Measurements from ENCODE around the gene SFXN5.

SFXN5 gene

GRCh38 chr2:72964146-72964525 lies 107.4 kb downstream of the SFXN5 start:
- no peak overlapping the region for H3K9ac ChIP-seq (ENCODE audit: low read length)
- H3K79me2 ChIP-seq (ENCODE audit: insufficient read depth, low read length): no peaks in the 10 kb centered on the region
- H3K9me3 ChIP-seq (ENCODE audit: insufficient read depth, low read length): no peaks in the 10 kb centered on the region
- TF ChIP-seq EZH2phosphoT487 (conservative IDR thresholded peaks at IDR 0.05; ENCODE audit: low read length) (no peak), CTCF (IDR thresholded peaks at IDR 0.05; ENCODE audit: insufficient read depth, low read length, poor library complexity, severe bottlenecking) (no peak)
- no peak overlapping the region for H3K4me3 ChIP-seq (ENCODE audit: insufficient read depth, low read length, poor library complexity, severe bottlenecking)
- no peak overlapping the region for H2AFZ ChIP-seq (ENCODE audit: low read depth, low read length, severe bottlenecking)
- H3F3A ChIP-seq (ENCODE audit: insufficient read depth): no peaks in the 10 kb centered on the region
- no peaks in the 10 kb centered on the region for H4K20me1 ChIP-seq (ENCODE audit: low read depth, low read length)
- H3K27me3 ChIP-seq (ENCODE audit: low read length): no peaks in the 10 kb centered on the region
- H3K27ac ChIP-seq (ENCODE audit: low read depth, low read length): no peak overlapping the region
- H3K9me2 ChIP-seq (replicated peaks; ENCODE audit: insufficient read depth, low read length): no peaks in the 10 kb centered on the region
- no peaks in the 10 kb centered on the region for H3K36me3 ChIP-seq (ENCODE audit: low read length)
- no peak overlapping the region for H3K4me2 ChIP-seq (ENCODE audit: low read depth, low read length, poor library complexity, severe bottlenecking)

GRCh38 chr2:72963423-72964145 lies 107.9 kb downstream of the SFXN5 start:
- H4K20me1 ChIP-seq (ENCODE audit: low read depth, low read length): no peaks in the 10 kb centered on the region
- no peaks in the 10 kb centered on the region for H3K79me2 ChIP-seq (ENCODE audit: insufficient read depth, low read length)
- no peaks in the 10 kb centered on the region for H3K27me3 ChIP-seq (ENCODE audit: low read length)
- H3K4me2 ChIP-seq (ENCODE audit: low read depth, low read length, poor library complexity, severe bottlenecking): no peak overlapping the region
- no peaks in the 10 kb centered on the region for H3K9me3 ChIP-seq (ENCODE audit: insufficient read depth, low read length)
- no peak overlapping the region for H3K9ac ChIP-seq (ENCODE audit: low read length)
- H3F3A ChIP-seq (ENCODE audit: insufficient read depth): no peaks in the 10 kb centered on the region
- no peaks in the 10 kb centered on the region for H3K36me3 ChIP-seq (ENCODE audit: low read length)
- TF ChIP-seq EZH2phosphoT487 (conservative IDR thresholded peaks at IDR 0.05; ENCODE audit: low read length): no peak
- no peak for TF ChIP-seq CTCF (IDR thresholded peaks at IDR 0.05; ENCODE audit: insufficient read depth, low read length, poor library complexity, severe bottlenecking)
- H2AFZ ChIP-seq (ENCODE audit: low read depth, low read length, severe bottlenecking): no peak overlapping the region
- no peak overlapping the region for H3K27ac ChIP-seq (ENCODE audit: low read depth, low read length)
- H3K9me2 ChIP-seq (replicated peaks; ENCODE audit: insufficient read depth, low read length): no peaks in the 10 kb centered on the region
- H3K4me3 ChIP-seq (ENCODE audit: insufficient read depth, low read length, poor library complexity, severe bottlenecking): no peak overlapping the region

- H4K20me1 ChIP-seq (ENCODE audit: low read depth, low read length): no peaks in the 10 kb centered on the region
- H3K4me2 ChIP-seq (ENCODE audit: low read depth, low read length, poor library complexity, severe bottlenecking): no peak overlapping the region
- no peaks in the 10 kb centered on the region for H3K79me2 ChIP-seq (ENCODE audit: insufficient read depth, low read length)
- no peaks in the 10 kb centered on the region for H3K9me2 ChIP-seq (replicated peaks; ENCODE audit: insufficient read depth, low read length)
- no peak overlapping the region for H3K27ac ChIP-seq (ENCODE audit: low read depth, low read length)
- H2AFZ ChIP-seq (ENCODE audit: low read depth, low read length, severe bottlenecking): no peak overlapping the region
- no peaks in the 10 kb centered on the region for H3F3A ChIP-seq (ENCODE audit: insufficient read depth)
- no peaks in the 10 kb centered on the region for H3K27me3 ChIP-seq (ENCODE audit: low read length)
- H3K9me3 ChIP-seq (ENCODE audit: insufficient read depth, low read length): no peaks in the 10 kb centered on the region
- H3K9ac ChIP-seq (ENCODE audit: low read length): no peak overlapping the region
- TF ChIP-seq CTCF (IDR thresholded peaks at IDR 0.05; ENCODE audit: insufficient read depth, low read length, poor library complexity, severe bottlenecking) (no peak), EZH2phosphoT487 (conservative IDR thresholded peaks at IDR 0.05; ENCODE audit: low read length) (no peak)
- H3K4me3 ChIP-seq (ENCODE audit: insufficient read depth, low read length, poor library complexity, severe bottlenecking): no peak overlapping the region
- H3K36me3 ChIP-seq (ENCODE audit: low read length): no peaks in the 10 kb centered on the region
Measured at GRCh38 chr2:72962911-72963310, 108.6 kb downstream of the SFXN5 start.
